Heart left ventricle (tissue), 16 donors: ENCODE results near the gene NAE1. TPM values are rescaled to one million over a fixed set of nuclear protein-coding genes. Genes with fewer than 3 reads are reported as not detected.

Experiments used
- ATAC-seq, 4 donors: fragments of 200-7000 bp; cut with Tn5 transposase; one replicate each; pipeline ENCODE4 v1.9.1; 2020 to 2022; ENCODE audit warnings: moderate library complexity in 4 of 4, mild to moderate bottlenecking in 3 of 4, moderate number of reproducible peaks in 1 of 4
- DNase-seq, 5 donors: peaks; one replicate each; pipeline ENCODE4 v3.0.0-alpha.2; 2020
- H3K27ac ChIP-seq, 12 donors: fragments of 200-600 bp; sonication (generic) in 4 of 12; one replicate each; pipeline versions ENCODE4 v1.5.0 to v1.8.0; 2016 to 2022; ENCODE audit warnings: mild to moderate bottlenecking in 2 of 12
- H3K27me3 ChIP-seq, 9 donors: fragments of 200-600 bp; sonication (generic) in 2 of 9; one replicate each; pipeline versions ENCODE4 v1.5.1 to v1.8.0; 2016 to 2022; ENCODE audit warnings: mild to moderate bottlenecking in 3 of 9
- H3K36me3 ChIP-seq, 9 donors: fragments of 200-600 bp; sonication (generic) in 2 of 9; one replicate each; pipeline versions ENCODE4 v1.5.0 to v1.8.0; 2018 to 2022; ENCODE audit warnings: mild to moderate bottlenecking in 2 of 9
- H3K4me1 ChIP-seq, 12 donors: fragments of 200-600 bp; sonication (generic) in 4 of 12; one replicate each; pipeline versions ENCODE4 v1.5.0 to v1.8.0; 2016 to 2022; ENCODE audit warnings: mild to moderate bottlenecking in 3 of 12
- H3K4me3 ChIP-seq, 12 donors: fragments of 200-600 bp; sonication (generic) in 4 of 12; one replicate each; pipeline versions ENCODE4 v1.5.0 to v1.8.0; 2017 to 2022; ENCODE audit warnings: mild to moderate bottlenecking in 9 of 12, moderate library complexity in 4 of 12
- H3K9me3 ChIP-seq, 12 donors: fragments of 200-600 bp; sonication (generic) in 4 of 12; one replicate each; pipeline versions ENCODE4 v1.5.0 to v1.8.0; 2016 to 2022; ENCODE audit warnings: mild to moderate bottlenecking in 1 of 12
- CTCF ChIP-seq, 12 donors: fragments of 200-600 bp; sonication (generic) in 4 of 12; IDR thresholded peaks; one replicate each; pipeline versions ENCODE4 v1.5.0 to v1.8.0; 2018 to 2022; ENCODE audit warnings: antibody characterized with exemption in 12 of 12, mild to moderate bottlenecking in 5 of 12
- POLR2A ChIP-seq, 2 donors: fragments of 450-650 bp; IDR thresholded peaks; one replicate each; pipeline ENCODE4 v1.6.1; 2017; ENCODE audit warnings: antibody characterized with exemption in 2 of 2, mild to moderate bottlenecking in 2 of 2, moderate library complexity in 2 of 2
- WGBS, 4 donors: extraction: QIAGEN DNeasy Blood & Tissue Kit in 2 of 4; methylation state at CpG; one replicate each; pipeline versions ENCODE4 v1.1.5 to v1.1.7; 2013 to 2018; 5-methylcytosine and 5-hydroxymethylcytosine counted together
- intact Hi-C, 10 donors: fragments of 100-400 bp; cut with DNase I; formaldehyde crosslinking; loops; one replicate each; pipeline versions ENCODE4 v1.11.1 to v1.14.2; 2022
- polyA plus RNA-seq, 2 donors: library from polyadenylated mRNA; stranded (reverse); fragments of 200-250 nt; gene quantifications; one replicate each; pipeline ENCODE4 v1.2.3, GENCODE V29; 2013
- total RNA-seq, 9 donors: library from RNA; depleted of rRNA in 2 of 9; stranded (reverse); fragments of >200 nt in 2 of 9; fragmentation: NEBNext Ultra II Directional in 3 of 9; extraction: Animal tissue kit (Norgen Biotek cat#: 25700) in 3 of 9; gene quantifications; one replicate each; pipeline versions ENCODE4 v1.1.0 to v1.2.4, GENCODE V29; 2016 to 2023
- donor health status: ischemic (EF 13 %, LVEDD 7.1; RV severe dilation, severe dysfunction).
- donor health status: healthy with polysubstance abuse.
- donor health status: DM: no; HTN: yes; CAD: no.
- donor health status: DM: no; HTN: no; CAD: no.
- donor health status: ischemic (EF 25% LVEDD 6.9; RV normal size, moderate dysfunction).
- donor health status: ischemic (EF 25% LVEDD 5.7; RV mildly dilated, moderate dysfunction).
- donor health status: healthy.
- donor health status: DM: yes; HTN: yes; CAD: no.
- donor health status: ischemic (EF 35%, LVEDD 5.7; RV mildly dilated, moderate dysfunction).
- donor health status: nonischemic (EF 11% LVEDD 7.7; RV severe dilation, severe dysfunction).
- donor health status: DM: yes; HTN: yes; CAD: no.
- donor health status: PGD.
- donor health status: ischemic (EF 29% LVEDD 5.4; RV normal size, mild dysfunction).
- donor health status: nonischemic (EF 23%, LVEDD 6.1; RV moderate dilation, normal function).

The NAE1 gene
- total and polyA plus RNA-seq, 11 donors, result 17.7 to 39.3 (median 29.6) TPM

GRCh38 chr16:66849549-66849948, 18.8 kb upstream of the NAE1 start:
- H3K27me3 ChIP-seq, result peaks cover 5 to 40% (median 13%) of the 10 kb centered on the region in 9 donors
- peaks cover 0 to 14% (median 7%) of the 10 kb centered on the region in 12 donors for H3K4me1 ChIP-seq
- no peak for TF ChIP-seq CTCF (IDR thresholded peaks at IDR 0.05)
- TF ChIP-seq POLR2A (IDR thresholded peaks at IDR 0.05), result no peak
- WGBS, 4 donors, result 77 to 92% (median 87%) methylated on average over 4 of the region's 4 CpGs
- intact Hi-C loops, result no loop called here
- H3K9me3 ChIP-seq, result no peaks in the 10 kb centered on the region
- H3K36me3 ChIP-seq, result no peaks in the 10 kb centered on the region
- no peak overlapping the region for H3K27ac ChIP-seq
- ATAC-seq (no peak), DNase-seq (no peak)
- H3K4me3 ChIP-seq, result no peak overlapping the region

GRCh38 chr16:66849021-66849420, 18.2 kb upstream of the NAE1 start:
- Histone ChIP-seq H3K27me3 (peaks cover 5 to 46% (median 17%) of the 10 kb centered on the region in 9 donors), H3K9me3 (no peaks in the 10 kb centered on the region), H3K4me1 (peaks cover 0 to 20% (median 11%) of the 10 kb centered on the region in 12 donors), H3K36me3 (no peaks in the 10 kb centered on the region), H3K27ac (no peak overlapping the region), H3K4me3 (no peak overlapping the region)
- WGBS, 4 donors, result 80 to 94% (median 90%) methylated on average over 1 to 2 of the region's 2 CpGs
- DNase-seq (no peak), ATAC-seq (no peak)
- intact Hi-C loops, result no loop called here
- TF ChIP-seq CTCF (IDR thresholded peaks at IDR 0.05) (no peak), POLR2A (IDR thresholded peaks at IDR 0.05) (no peak)

- TF ChIP-seq CTCF (IDR thresholded peaks at IDR 0.05), result no peak
- TF ChIP-seq POLR2A (IDR thresholded peaks at IDR 0.05), result no peak
- H3K27ac ChIP-seq, result no peak overlapping the region
- H3K36me3 ChIP-seq, result no peaks in the 10 kb centered on the region
- no peaks in the 10 kb centered on the region for H3K9me3 ChIP-seq
- no peak overlapping the region for H3K4me3 ChIP-seq
- intact Hi-C loops, result no loop called here
- DNase-seq, result no peak
- WGBS, 4 donors, result 84 to 89% (median 87%) methylated on average over 2 of the region's 2 CpGs
- peaks cover 0 to 20% (median 12%) of the 10 kb centered on the region in 12 donors for H3K4me1 ChIP-seq
- ATAC-seq, result no peak
- H3K27me3 ChIP-seq, result peaks cover 5 to 52% (median 21%) of the 10 kb centered on the region in 9 donors
Measured at GRCh38 chr16:66848172-66848571, 17.4 kb upstream of the NAE1 start.

GRCh38 chr16:66847533-66848067, 16.8 kb upstream of the NAE1 start:
- TF ChIP-seq CTCF (IDR thresholded peaks at IDR 0.05) (no peak), POLR2A (IDR thresholded peaks at IDR 0.05) (no peak)
- WGBS, 4 donors, result 69 to 85% (median 80%) methylated on average over 6 of the region's 6 CpGs
- ATAC-seq (no peak), DNase-seq (no peak)
- intact Hi-C loops, result no loop called here
- peaks cover 5 to 52% (median 21%) of the 10 kb centered on the region in 9 donors for H3K27me3 ChIP-seq
- H3K4me1 ChIP-seq, result peaks cover 0 to 20% (median 12%) of the 10 kb centered on the region in 12 donors
- no peak overlapping the region for H3K27ac ChIP-seq
- no peak overlapping the region for H3K4me3 ChIP-seq
- no peaks in the 10 kb centered on the region for H3K9me3 ChIP-seq
- H3K36me3 ChIP-seq, result no peaks in the 10 kb centered on the region
